Measurements from ENCODE around the gene GABRA4. TPM values are rescaled to one million over a fixed set of nuclear protein-coding genes. Genes with fewer than 3 reads are reported as not detected.

The GABRA4 gene
- polyA plus RNA-seq, 3 donors = not detected

GRCh38 chr4:46967631-46968030, 25.8 kb downstream of the GABRA4 start:
- DNase-seq = no peak
- Mint-ChIP-seq H3K4me3 (no peak overlapping the region), H3K9me3 (peaks cover 0 to under 1% (median 0%) of the 10 kb centered on the region in 7 donors), H3K36me3 (no peaks in the 10 kb centered on the region), H3K4me1 (no peaks in the 10 kb centered on the region), H3K27ac (no peak overlapping the region), H3K27me3 (ENCODE audit: low read depth in 3 of 3) (peaks cover 10 to 22% (median 15%) of the 10 kb centered on the region in 3 donors)
- TF ChIP-seq CTCF (IDR thresholded peaks at IDR 0.05) = no peak
- Histone ChIP-seq H3K27me3 (ENCODE audit: control insufficient read depth in 2 of 2, insufficient read depth in 2 of 2, low read length in 2 of 2) (peaks cover 5 to 8% of the 10 kb centered on the region in 2 donors), H3K4me2 (replicated peaks; ENCODE audit: extremely low read depth, low read length, poor library complexity, severe bottlenecking) (no peak overlapping the region), H3K9ac (ENCODE audit: insufficient read depth, low read length, poor library complexity, severe bottlenecking) (no peak overlapping the region), H3K36me3 (replicated peaks in 1 of 2; ENCODE audit: control insufficient read depth in 1 of 2, insufficient read depth in 2 of 2, low read length in 2 of 2) (no peaks in the 10 kb centered on the region), H3K4me3 (replicated peaks in 1 of 3; ENCODE audit: low read depth in 2 of 3, low read length in 3 of 3) (no peak overlapping the region), H3K9me3 (replicated peaks in 1 of 2; ENCODE audit: control insufficient read depth in 1 of 2, insufficient read depth in 1 of 2, low read length in 2 of 2) (no peaks in the 10 kb centered on the region), H3K27ac (ENCODE audit: low read depth in 1 of 2, low read length in 2 of 2) (no peak overlapping the region), H4K20me1 (ENCODE audit: insufficient read depth, low read length) (no peaks in the 10 kb centered on the region), H3K4me1 (ENCODE audit: control insufficient read depth in 1 of 2, insufficient read depth in 2 of 2, low read length in 2 of 2) (no peaks in the 10 kb centered on the region), H3K79me2 (ENCODE audit: insufficient read depth, low read length) (no peaks in the 10 kb centered on the region), H2AFZ (ENCODE audit: insufficient read depth, low read depth, low read length, poor library complexity, severe bottlenecking) (no peak overlapping the region)
- intact Hi-C loops (cut with micrococcal nuclease) = no loop called here
- WGBS (ENCODE audit: insufficient coverage) = no CpG with 5 or more reads among the region's 2 CpGs

GRCh38 chr4:46958742-46959488, 34.5 kb downstream of the GABRA4 start:
- Histone ChIP-seq H3K36me3 (replicated peaks in 1 of 2; ENCODE audit: control insufficient read depth in 1 of 2, insufficient read depth in 2 of 2, low read length in 2 of 2) (no peaks in the 10 kb centered on the region), H3K4me1 (ENCODE audit: control insufficient read depth in 1 of 2, insufficient read depth in 2 of 2, low read length in 2 of 2) (no peaks in the 10 kb centered on the region), H3K27ac (ENCODE audit: low read depth in 1 of 2, low read length in 2 of 2) (no peak overlapping the region), H3K9me3 (replicated peaks in 1 of 2; ENCODE audit: control insufficient read depth in 1 of 2, insufficient read depth in 1 of 2, low read length in 2 of 2) (no peaks in the 10 kb centered on the region), H4K20me1 (ENCODE audit: insufficient read depth, low read length) (no peaks in the 10 kb centered on the region), H3K79me2 (ENCODE audit: insufficient read depth, low read length) (no peaks in the 10 kb centered on the region), H3K27me3 (ENCODE audit: control insufficient read depth in 2 of 2, insufficient read depth in 2 of 2, low read length in 2 of 2) (peaks cover 2 to 8% of the 10 kb centered on the region in 2 donors), H2AFZ (ENCODE audit: insufficient read depth, low read depth, low read length, poor library complexity, severe bottlenecking) (no peak overlapping the region), H3K4me3 (replicated peaks in 1 of 3; ENCODE audit: low read depth in 2 of 3, low read length in 3 of 3) (no peak overlapping the region), H3K9ac (ENCODE audit: insufficient read depth, low read length, poor library complexity, severe bottlenecking) (no peak overlapping the region), H3K4me2 (replicated peaks; ENCODE audit: extremely low read depth, low read length, poor library complexity, severe bottlenecking) (no peak overlapping the region)
- H3K4me3 Mint-ChIP-seq = no peak overlapping the region
- H3K27ac Mint-ChIP-seq = no peak overlapping the region
- no peaks in the 10 kb centered on the region for H3K4me1 Mint-ChIP-seq
- peaks cover 3 to 16% (median 5%) of the 10 kb centered on the region in 3 donors for H3K27me3 Mint-ChIP-seq (ENCODE audit: low read depth in 3 of 3)
- TF ChIP-seq CTCF (IDR thresholded peaks at IDR 0.05) = no peak
- intact Hi-C loops (cut with micrococcal nuclease) = no loop called here
- DNase-seq = no peak
- WGBS (ENCODE audit: insufficient coverage) = 83% methylated on average over 1 of the region's 2 CpGs
- H3K36me3 Mint-ChIP-seq = no peaks in the 10 kb centered on the region
- no peaks in the 10 kb centered on the region for H3K9me3 Mint-ChIP-seq
